Lower lobe of right lung (tissue), 1 donor: ENCODE results near the gene STS. TPM values are rescaled to one million over a fixed set of nuclear protein-coding genes. Genes with fewer than 3 reads are reported as not detected.

ENCODE experiments used
- microRNA-seq: library from miRNA; unstranded; fragments of <30 nt; microRNA quantifications from one replicate; pipeline ENCODE4 v1.2.0, GENCODE V29; 2020; ENCODE audit warnings: borderline number of aligned reads
- total RNA-seq: library from RNA; stranded (reverse); fragmentation: NEBNext Ultra II Directional; extraction: Animal tissue kit (Norgen Biotek cat#: 25700); gene quantifications from one replicate; pipeline ENCODE4 v1.2.1, GENCODE V29; 2021
- donor health status: DM: no; HTN: yes; CAD: no; lungs with severe emphysema.

Gene STS
- total RNA-seq, 1 donor from 2014 or later, result 9.7 TPM

Small RNA genes lying within 50 kb of the gene (microRNA-seq; reads per million reads assigned to microRNA genes)
- 1.5 reads per million for gene MIR4767

Other genes starting within 250 kb of the STS start
- gene PUDP, start 441 bp downstream of the STS start, total RNA-seq, result 19.8 TPM